RWPE2 (cell line): Measurements from ENCODE around the gene TBXT.

Experiments
- ATAC-seq: fragments of 200-7000 bp; cut with Tn5 transposase; 3 replicates; pipeline ENCODE4 v1.9.1; 2021; ENCODE audit warnings: low read depth
- DNase-seq: peaks from one replicate; pipeline ENCODE4 v3.0.0-alpha.2; 2020; ENCODE audit warnings: low spot score
- H3K27ac ChIP-seq: fragments of 450-650 bp; 2 replicates; pipeline ENCODE4 v1.5.1; 2017; ENCODE audit warnings: mild to moderate bottlenecking; ENCODE audit not compliant: poor library complexity, severe bottlenecking
- H3K27me3 ChIP-seq: fragments of 250-450 bp; sonication (Bioruptor Pico); 2 replicates; pipeline ENCODE4 v1.5.1; 2021; ENCODE audit warnings: mild to moderate bottlenecking, moderate library complexity; ENCODE audit not compliant: insufficient read depth, poor library complexity, severe bottlenecking
- H3K36me3 ChIP-seq: fragments of 250-450 bp; sonication (Bioruptor Pico); 2 replicates; pipeline ENCODE4 v1.5.1; 2020; ENCODE audit warnings: low read depth, mild to moderate bottlenecking, moderate library complexity
- H3K4me1 ChIP-seq: fragments of 250-450 bp; sonication (Bioruptor Pico); 2 replicates; pipeline ENCODE4 v1.5.1; 2021; ENCODE audit warnings: mild to moderate bottlenecking, moderate library complexity; ENCODE audit not compliant: insufficient read depth, poor library complexity, severe bottlenecking
- H3K4me3 ChIP-seq: fragments of 250-450 bp; sonication (Bioruptor Pico); 2 replicates; pipeline ENCODE4 v1.5.1; 2021; ENCODE audit warnings: mild to moderate bottlenecking, moderate library complexity; ENCODE audit not compliant: severe bottlenecking
- H3K9me3 ChIP-seq: fragments of 250-450 bp; sonication (Bioruptor Pico); 2 replicates; pipeline ENCODE4 v1.5.1; 2021; ENCODE audit warnings: mild to moderate bottlenecking, moderate library complexity; ENCODE audit not compliant: severe bottlenecking
- TF ChIP-seq, protein P1 (sequence below): fragments of 450-650 bp; IDR thresholded peaks from one replicate; pipeline ENCODE4 v1.5.1; 2017; ENCODE audit warnings: mild to moderate bottlenecking, moderate library complexity; ENCODE audit not compliant: poor library complexity, severe bottlenecking

Gene TBXT

DNA sequence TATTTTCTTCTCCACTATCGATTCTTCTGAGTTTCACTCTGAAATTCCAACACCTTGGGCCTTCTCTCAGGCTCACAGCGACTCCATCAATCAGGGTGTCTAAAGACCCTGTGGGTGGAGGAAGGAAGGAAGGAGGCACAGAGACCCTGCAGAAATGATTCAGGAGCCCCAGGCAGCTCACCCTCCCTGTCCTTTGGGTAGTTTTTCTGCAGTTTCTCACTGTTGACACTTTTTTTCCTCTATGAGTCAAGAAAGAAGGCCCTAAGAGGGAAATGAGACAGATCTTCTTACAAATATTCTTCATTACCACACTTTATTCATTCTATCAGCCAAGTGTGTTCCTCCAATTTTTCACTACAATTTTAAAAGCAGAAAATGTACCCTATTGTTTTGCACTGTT is 34.2 kb upstream of the TBXT start:
- no peaks in the 10 kb centered on the region for H3K9me3 ChIP-seq
- H3K36me3 ChIP-seq: no peaks in the 10 kb centered on the region
- H3K27ac ChIP-seq: no peak overlapping the region
- ATAC-seq (no peak), DNase-seq (no peak)
- H3K4me3 ChIP-seq: no peak overlapping the region
- TF ChIP-seq, protein P1, sequence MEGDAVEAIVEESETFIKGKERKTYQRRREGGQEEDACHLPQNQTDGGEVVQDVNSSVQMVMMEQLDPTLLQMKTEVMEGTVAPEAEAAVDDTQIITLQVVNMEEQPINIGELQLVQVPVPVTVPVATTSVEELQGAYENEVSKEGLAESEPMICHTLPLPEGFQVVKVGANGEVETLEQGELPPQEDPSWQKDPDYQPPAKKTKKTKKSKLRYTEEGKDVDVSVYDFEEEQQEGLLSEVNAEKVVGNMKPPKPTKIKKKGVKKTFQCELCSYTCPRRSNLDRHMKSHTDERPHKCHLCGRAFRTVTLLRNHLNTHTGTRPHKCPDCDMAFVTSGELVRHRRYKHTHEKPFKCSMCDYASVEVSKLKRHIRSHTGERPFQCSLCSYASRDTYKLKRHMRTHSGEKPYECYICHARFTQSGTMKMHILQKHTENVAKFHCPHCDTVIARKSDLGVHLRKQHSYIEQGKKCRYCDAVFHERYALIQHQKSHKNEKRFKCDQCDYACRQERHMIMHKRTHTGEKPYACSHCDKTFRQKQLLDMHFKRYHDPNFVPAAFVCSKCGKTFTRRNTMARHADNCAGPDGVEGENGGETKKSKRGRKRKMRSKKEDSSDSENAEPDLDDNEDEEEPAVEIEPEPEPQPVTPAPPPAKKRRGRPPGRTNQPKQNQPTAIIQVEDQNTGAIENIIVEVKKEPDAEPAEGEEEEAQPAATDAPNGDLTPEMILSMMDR: no peak
- peaks cover 9% of the 10 kb centered on the region for H3K27me3 ChIP-seq
- no peaks in the 10 kb centered on the region for H3K4me1 ChIP-seq

- H3K4me3 ChIP-seq: no peak overlapping the region
- DNase-seq (no peak), ATAC-seq (no peak)
- H3K27me3 ChIP-seq: peaks cover 12% of the 10 kb centered on the region
- TF ChIP-seq, protein P1: no peak
- no peaks in the 10 kb centered on the region for H3K36me3 ChIP-seq
- H3K27ac ChIP-seq: no peak overlapping the region
- H3K4me1 ChIP-seq: no peaks in the 10 kb centered on the region
- no peaks in the 10 kb centered on the region for H3K9me3 ChIP-seq
Observed at GRCh38 chr6:166197361-166197760, 29.7 kb upstream of the TBXT start.

- TF ChIP-seq, protein P1: no peak
- Histone ChIP-seq H3K4me3 (no peak overlapping the region), H3K27ac (no peak overlapping the region), H3K4me1 (no peaks in the 10 kb centered on the region), H3K27me3 (peaks cover 12% of the 10 kb centered on the region), H3K9me3 (no peaks in the 10 kb centered on the region), H3K36me3 (no peaks in the 10 kb centered on the region)
- ATAC-seq (no peak), DNase-seq (no peak)
Observed at GRCh38 chr6:166195860-166196238, 28.2 kb upstream of the TBXT start.

- Histone ChIP-seq H3K4me3 (no peak overlapping the region), H3K9me3 (no peaks in the 10 kb centered on the region), H3K4me1 (no peaks in the 10 kb centered on the region), H3K27me3 (peaks cover 10% of the 10 kb centered on the region), H3K36me3 (no peaks in the 10 kb centered on the region), H3K27ac (no peak overlapping the region)
- DNase-seq (no peak), ATAC-seq (no peak)
- TF ChIP-seq, protein P1: no peak
Observed at GRCh38 chr6:166194914-166195859, 27.5 kb upstream of the TBXT start.

DNA sequence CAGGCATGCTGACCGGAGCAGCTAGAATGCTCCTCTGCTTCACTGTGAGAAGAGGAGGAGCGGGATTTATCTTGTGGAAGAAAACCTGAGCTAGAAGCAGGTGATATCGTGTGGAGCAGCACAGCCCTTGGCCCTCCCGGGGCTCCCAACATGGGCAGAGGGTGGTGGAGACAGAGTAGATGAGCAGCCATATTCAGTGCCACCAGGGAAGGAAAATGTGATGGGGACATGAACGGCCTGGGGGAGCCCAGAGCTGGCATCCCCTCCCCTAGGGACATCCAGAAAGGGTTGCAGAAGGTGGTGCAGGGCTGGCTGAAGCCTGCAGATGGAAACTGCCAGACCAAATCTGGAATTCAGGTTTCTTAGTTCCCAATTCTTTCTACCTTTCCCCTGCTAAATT is 24.9 kb upstream of the TBXT start:
- ATAC-seq (no peak), DNase-seq (no peak)
- Histone ChIP-seq H3K27me3 (peaks cover 3% of the 10 kb centered on the region), H3K27ac (no peak overlapping the region), H3K36me3 (no peaks in the 10 kb centered on the region), H3K9me3 (no peaks in the 10 kb centered on the region), H3K4me3 (no peak overlapping the region), H3K4me1 (no peaks in the 10 kb centered on the region)
- TF ChIP-seq, protein P1: no peak
